Esophagus squamous epithelium (tissue), 5 donors: Measurements from ENCODE around the gene RNF38. TPM values are rescaled to one million over a fixed set of nuclear protein-coding genes. Genes with fewer than 3 reads are reported as not detected.

Experiments
- DNase-seq: peaks from one replicate; lab custom pipeline; 2025; lab: John Stamatoyannopoulos, UW
- H3K27ac ChIP-seq, 4 donors: fragments of 200-600 bp; sonication (generic); one replicate each; pipeline ENCODE4 v1.5.1; 2016 to 2019; ENCODE audit warnings: mild to moderate bottlenecking in 1 of 4
- H3K27me3 ChIP-seq, 4 donors: fragments of 200-600 bp; sonication (generic); 1 replicate in 3 of 4; 2 replicates in 1 of 4; pipeline versions ENCODE4 v1.5.1 to v1.6.0; 2017 to 2021; ENCODE audit warnings: antibody characterized with exemption in 1 of 4
- H3K36me3 ChIP-seq, 3 donors: fragments of 200-600 bp; sonication (generic); one replicate each; pipeline ENCODE4 v1.5.1; 2016 to 2019
- H3K4me1 ChIP-seq, 3 donors: fragments of 200-600 bp; sonication (generic); one replicate each; pipeline ENCODE4 v1.5.1; 2017 to 2019
- H3K4me3 ChIP-seq, 4 donors: fragments of 200-600 bp; sonication (generic); 1 replicate in 3 of 4; 2 replicates in 1 of 4; pipeline ENCODE4 v1.5.1; 2016 to 2019; ENCODE audit warnings: mild to moderate bottlenecking in 2 of 4, moderate library complexity in 1 of 4
- H3K9me3 ChIP-seq, 3 donors: fragments of 200-600 bp; sonication (generic); one replicate each; pipeline ENCODE4 v1.5.1; 2016 to 2019
- POLR2A ChIP-seq, 4 donors: fragments of 450-650 bp; IDR thresholded peaks; one replicate each; pipeline ENCODE4 v1.6.1; 2017; ENCODE audit warnings: antibody characterized with exemption in 4 of 4, mild to moderate bottlenecking in 4 of 4, moderate library complexity in 3 of 4
- WGBS, 2 donors: methylation state at CpG; one replicate each; pipeline ENCODE4 v1.1.5; 2018; 5-methylcytosine and 5-hydroxymethylcytosine counted together
- intact Hi-C: fragments of 100-400 bp; cut with DNase I; formaldehyde crosslinking; loops from one replicate; pipeline ENCODE4 v1.15.0; 2022
- total RNA-seq, 4 donors: library from RNA; depleted of rRNA; stranded (reverse); fragments of >200 nt; gene quantifications; one replicate each; pipeline ENCODE4 v1.1.0, GENCODE V29; 2016
- TF ChIP-seq, protein P1 (sequence below), 6 experiments: fragments of 450-650 bp in 4 of 6; fragments of 200-600 bp in 2 of 6; sonication (generic) in 2 of 6; IDR thresholded peaks; one replicate each; pipeline ENCODE4 v1.5.1; 2016 to 2019; ENCODE audit warnings: antibody characterized with exemption in 6 of 6, mild to moderate bottlenecking in 4 of 6, moderate library complexity in 4 of 6
- donor health status: DM: yes; HTN: yes; CAD: no.

RNF38 gene
- total RNA-seq, 4 donors from 2014 or later = 11.1 to 25.9 (median 13.5) TPM

GRCh38 chr9:36290996-36291395 is 109.1 kb downstream of the RNF38 start:
- peaks cover 0 to 10% (median 0%) of the 10 kb centered on the region in 3 donors for H3K4me1 ChIP-seq
- 88 to 89% methylated on average over 3 of the region's 3 CpGs for WGBS, 2 donors

GRCh38 chr9:36289836-36290435 is 110.1 kb downstream of the RNF38 start:
- no peaks in the 10 kb centered on the region for H3K4me1 ChIP-seq
- H3K36me3 ChIP-seq = no peaks in the 10 kb centered on the region
- no peak for TF ChIP-seq POLR2A (IDR thresholded peaks at IDR 0.05)
- TF ChIP-seq, protein P1, sequence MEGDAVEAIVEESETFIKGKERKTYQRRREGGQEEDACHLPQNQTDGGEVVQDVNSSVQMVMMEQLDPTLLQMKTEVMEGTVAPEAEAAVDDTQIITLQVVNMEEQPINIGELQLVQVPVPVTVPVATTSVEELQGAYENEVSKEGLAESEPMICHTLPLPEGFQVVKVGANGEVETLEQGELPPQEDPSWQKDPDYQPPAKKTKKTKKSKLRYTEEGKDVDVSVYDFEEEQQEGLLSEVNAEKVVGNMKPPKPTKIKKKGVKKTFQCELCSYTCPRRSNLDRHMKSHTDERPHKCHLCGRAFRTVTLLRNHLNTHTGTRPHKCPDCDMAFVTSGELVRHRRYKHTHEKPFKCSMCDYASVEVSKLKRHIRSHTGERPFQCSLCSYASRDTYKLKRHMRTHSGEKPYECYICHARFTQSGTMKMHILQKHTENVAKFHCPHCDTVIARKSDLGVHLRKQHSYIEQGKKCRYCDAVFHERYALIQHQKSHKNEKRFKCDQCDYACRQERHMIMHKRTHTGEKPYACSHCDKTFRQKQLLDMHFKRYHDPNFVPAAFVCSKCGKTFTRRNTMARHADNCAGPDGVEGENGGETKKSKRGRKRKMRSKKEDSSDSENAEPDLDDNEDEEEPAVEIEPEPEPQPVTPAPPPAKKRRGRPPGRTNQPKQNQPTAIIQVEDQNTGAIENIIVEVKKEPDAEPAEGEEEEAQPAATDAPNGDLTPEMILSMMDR (IDR thresholded peaks at IDR 0.05) = no peak
- H3K27ac ChIP-seq = no peak overlapping the region
- no peaks in the 10 kb centered on the region for H3K9me3 ChIP-seq
- no peak for DNase-seq
- no peak overlapping the region for H3K4me3 ChIP-seq
- no peaks in the 10 kb centered on the region for H3K27me3 ChIP-seq
- intact Hi-C loops = no loop called here
- 83 to 97% methylated on average over 3 of the region's 3 CpGs for WGBS, 2 donors

More at GRCh38 chr9:36290996-36291395, 109.1 kb downstream of the RNF38 start:
- no peak for TF ChIP-seq POLR2A (IDR thresholded peaks at IDR 0.05)
- TF ChIP-seq, protein P1 (IDR thresholded peaks at IDR 0.05) = no peak
- no peaks in the 10 kb centered on the region for H3K9me3 ChIP-seq
- H3K27me3 ChIP-seq = no peaks in the 10 kb centered on the region
- intact Hi-C loops = no loop called here
- no peak overlapping the region for H3K27ac ChIP-seq
- DNase-seq = no peak
- no peak overlapping the region for H3K4me3 ChIP-seq
- H3K36me3 ChIP-seq = no peaks in the 10 kb centered on the region

GRCh38 chr9:36288070-36288469 is 112.0 kb downstream of the RNF38 start:
- Histone ChIP-seq H3K27me3 (no peaks in the 10 kb centered on the region), H3K9me3 (no peaks in the 10 kb centered on the region), H3K4me3 (no peak overlapping the region), H3K27ac (no peak overlapping the region), H3K36me3 (no peaks in the 10 kb centered on the region), H3K4me1 (no peaks in the 10 kb centered on the region)
- no peak for DNase-seq
- WGBS, 2 donors = 73 to 100% methylated on average over 2 to 3 of the region's 3 CpGs
- intact Hi-C loops = no loop called here
- TF ChIP-seq, protein P1 (IDR thresholded peaks at IDR 0.05) = no peak
- TF ChIP-seq POLR2A (IDR thresholded peaks at IDR 0.05) = no peak

Other genes starting within 250 kb of the RNF38 start
- gene CCIN, start 230.9 kb downstream of the RNF38 start, total RNA-seq = under 1 TPM in 1 of 4 donors, not detected in 3; 0.13 TPM
- 100 to 1,000 TPM; 165 to 215 (median 167) TPM for gene CLTA, start 209.3 kb downstream of the RNF38 start, total RNA-seq
- 10 to 100 TPM; 11.9 to 28.9 (median 16.7) TPM for gene GNE, start 141.8 kb downstream of the RNF38 start, total RNA-seq
- gene MELK, start 172.6 kb upstream of the RNF38 start, total RNA-seq = 10 to 100 TPM in 2 of 4 donors, 1 to 10 TPM in 2; 5.0 to 21.1 (median 12.4) TPM